Lower lobe of right lung (tissue), 2 donors: ENCODE data around the gene CD47. TPM values are rescaled to one million over a fixed set of nuclear protein-coding genes. Genes with fewer than 3 reads are reported as not detected.

Source experiments
- ATAC-seq, 2 donors: fragments of 200-7000 bp; cut with Tn5 transposase; one replicate each; pipeline ENCODE4 v1.9.1; 2020 to 2022; ENCODE audit warnings: mild to moderate bottlenecking in 2 of 2, moderate library complexity in 2 of 2
- DNase-seq: peaks from one replicate; pipeline ENCODE4 v3.0.0-alpha.2; 2020
- H3K27ac ChIP-seq: fragments of 200-600 bp; one replicate; pipeline ENCODE4 v1.8.0; 2022
- H3K27me3 ChIP-seq: fragments of 200-600 bp; one replicate; pipeline ENCODE4 v1.8.0; 2022; ENCODE audit warnings: low read depth
- H3K36me3 ChIP-seq: fragments of 200-600 bp; one replicate; pipeline ENCODE4 v1.8.0; 2022; ENCODE audit warnings: mild to moderate bottlenecking
- H3K4me1 ChIP-seq: fragments of 200-600 bp; one replicate; pipeline ENCODE4 v1.8.0; 2022
- H3K4me3 ChIP-seq: fragments of 200-600 bp; one replicate; pipeline ENCODE4 v1.8.0; 2022; ENCODE audit warnings: mild to moderate bottlenecking
- H3K9me3 ChIP-seq: fragments of 200-600 bp; one replicate; pipeline ENCODE4 v1.8.0; 2022
- intact Hi-C: fragments of 100-400 bp; cut with DNase I; formaldehyde crosslinking; loops from one replicate; pipeline ENCODE4 v1.11.0; 2022
- total RNA-seq: library from RNA; stranded (reverse); fragmentation: NEBNext Ultra II Directional; extraction: Animal tissue kit (Norgen Biotek cat#: 25700); gene quantifications from one replicate; pipeline ENCODE4 v1.2.1, GENCODE V29; 2021
- TF ChIP-seq, protein P1 (sequence below): fragments of 200-600 bp; IDR thresholded peaks from one replicate; pipeline ENCODE4 v1.8.0; 2022; ENCODE audit warnings: antibody characterized with exemption, mild to moderate bottlenecking
- donor health status: DM: no; HTN: yes; CAD: no; lungs with severe emphysema.

The CD47 gene
- total RNA-seq, 1 donor from 2014 or later: 222 TPM

DNA sequence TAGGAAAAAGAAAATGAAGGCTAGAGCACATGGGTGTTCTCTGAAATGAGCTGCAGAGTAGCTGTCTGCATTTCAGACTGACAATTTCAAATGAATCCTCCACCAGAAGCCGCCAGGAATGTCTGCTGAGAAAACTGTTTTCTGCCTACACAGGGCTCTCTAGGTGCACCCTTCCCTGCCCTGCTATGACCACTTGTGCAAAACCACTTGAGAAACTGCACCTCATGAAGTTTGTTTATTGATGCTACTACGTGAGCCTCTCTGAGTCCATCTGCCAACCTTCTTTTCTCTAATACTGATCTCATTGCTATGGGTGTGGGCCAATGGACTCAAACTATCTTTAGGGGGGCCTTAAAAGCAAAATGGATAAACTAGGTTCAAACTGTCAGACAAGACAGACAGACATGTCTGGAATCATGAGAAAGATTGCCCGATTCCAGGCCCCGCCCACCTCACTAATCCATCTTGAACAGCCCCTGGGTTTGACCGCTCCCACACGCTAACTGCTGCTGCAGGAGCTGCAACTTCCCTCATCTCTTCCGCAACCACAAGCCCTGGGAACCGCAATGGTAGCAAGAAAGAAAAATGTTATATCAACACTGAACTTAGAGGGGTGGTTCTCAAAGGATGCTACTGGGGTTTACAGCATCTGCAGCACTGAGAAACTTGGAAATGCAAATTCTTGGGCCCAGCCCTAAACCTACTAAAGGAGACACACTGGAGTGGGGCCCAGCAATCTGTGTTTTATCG is 9.0 kb upstream of the CD47 start:
- H3K4me3 ChIP-seq: no peak overlapping the region
- no peaks in the 10 kb centered on the region for H3K9me3 ChIP-seq
- H3K27me3 ChIP-seq: no peaks in the 10 kb centered on the region
- DNase-seq (peak; percentile 77), ATAC-seq (peak; percentile 46 to 54)
- H3K4me1 ChIP-seq: no peaks in the 10 kb centered on the region
- TF ChIP-seq, protein P1, sequence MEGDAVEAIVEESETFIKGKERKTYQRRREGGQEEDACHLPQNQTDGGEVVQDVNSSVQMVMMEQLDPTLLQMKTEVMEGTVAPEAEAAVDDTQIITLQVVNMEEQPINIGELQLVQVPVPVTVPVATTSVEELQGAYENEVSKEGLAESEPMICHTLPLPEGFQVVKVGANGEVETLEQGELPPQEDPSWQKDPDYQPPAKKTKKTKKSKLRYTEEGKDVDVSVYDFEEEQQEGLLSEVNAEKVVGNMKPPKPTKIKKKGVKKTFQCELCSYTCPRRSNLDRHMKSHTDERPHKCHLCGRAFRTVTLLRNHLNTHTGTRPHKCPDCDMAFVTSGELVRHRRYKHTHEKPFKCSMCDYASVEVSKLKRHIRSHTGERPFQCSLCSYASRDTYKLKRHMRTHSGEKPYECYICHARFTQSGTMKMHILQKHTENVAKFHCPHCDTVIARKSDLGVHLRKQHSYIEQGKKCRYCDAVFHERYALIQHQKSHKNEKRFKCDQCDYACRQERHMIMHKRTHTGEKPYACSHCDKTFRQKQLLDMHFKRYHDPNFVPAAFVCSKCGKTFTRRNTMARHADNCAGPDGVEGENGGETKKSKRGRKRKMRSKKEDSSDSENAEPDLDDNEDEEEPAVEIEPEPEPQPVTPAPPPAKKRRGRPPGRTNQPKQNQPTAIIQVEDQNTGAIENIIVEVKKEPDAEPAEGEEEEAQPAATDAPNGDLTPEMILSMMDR: no peak
- intact Hi-C loops: no loop called here
- no peaks in the 10 kb centered on the region for H3K36me3 ChIP-seq
- no peak overlapping the region for H3K27ac ChIP-seq

DNA sequence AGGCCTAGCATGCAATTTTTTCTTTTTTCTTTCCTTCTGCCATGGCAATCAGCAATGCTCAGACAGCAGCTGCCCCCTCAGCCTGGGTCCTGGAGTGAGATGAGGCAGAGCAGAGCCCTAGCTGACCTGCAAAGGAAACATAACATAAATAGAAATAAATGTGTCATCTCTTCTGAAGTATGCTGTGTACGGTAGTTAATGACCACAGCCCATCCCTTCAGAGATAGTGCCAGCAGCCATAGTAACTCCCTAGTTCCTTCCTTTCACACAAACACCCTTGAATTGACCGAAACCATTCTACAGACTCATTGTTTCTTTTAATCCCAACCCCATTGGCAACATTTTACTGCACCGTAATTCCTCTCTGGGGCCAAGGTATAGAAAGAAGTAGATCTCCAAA is 8.4 kb upstream of the CD47 start:
- Histone ChIP-seq H3K27me3 (no peaks in the 10 kb centered on the region), H3K9me3 (no peaks in the 10 kb centered on the region), H3K4me3 (no peak overlapping the region), H3K36me3 (no peaks in the 10 kb centered on the region), H3K4me1 (no peaks in the 10 kb centered on the region), H3K27ac (no peak overlapping the region)
- TF ChIP-seq, protein P1: no peak
- intact Hi-C loops: no loop called here
- no peak for DNase-seq
- ATAC-seq: no peak

DNA sequence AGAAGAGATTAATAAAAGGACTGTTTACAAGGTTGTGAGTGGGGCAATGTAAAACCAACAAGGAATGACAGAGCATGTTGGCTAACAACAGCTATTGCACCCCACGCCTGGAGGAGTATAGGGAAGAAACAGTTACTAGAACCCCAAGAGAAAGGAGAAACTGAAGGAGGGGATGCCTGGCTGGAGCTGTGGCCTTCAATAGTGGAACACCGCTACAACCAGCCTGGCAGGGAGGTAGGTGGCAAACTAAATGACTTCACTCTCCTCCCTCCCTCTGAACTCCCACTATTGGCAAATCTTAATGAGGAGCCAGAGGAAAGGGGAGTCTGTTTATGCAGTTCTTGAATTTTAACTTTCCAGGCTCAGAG is 7.2 kb upstream of the CD47 start:
- Histone ChIP-seq H3K27me3 (no peaks in the 10 kb centered on the region), H3K4me3 (no peak overlapping the region), H3K9me3 (no peaks in the 10 kb centered on the region), H3K4me1 (no peaks in the 10 kb centered on the region), H3K27ac (no peak overlapping the region), H3K36me3 (no peaks in the 10 kb centered on the region)
- intact Hi-C loops: no loop called here
- no peak for DNase-seq
- TF ChIP-seq, protein P1: no peak
- peak in 1 of 2 donors; percentile 27 for ATAC-seq

DNA sequence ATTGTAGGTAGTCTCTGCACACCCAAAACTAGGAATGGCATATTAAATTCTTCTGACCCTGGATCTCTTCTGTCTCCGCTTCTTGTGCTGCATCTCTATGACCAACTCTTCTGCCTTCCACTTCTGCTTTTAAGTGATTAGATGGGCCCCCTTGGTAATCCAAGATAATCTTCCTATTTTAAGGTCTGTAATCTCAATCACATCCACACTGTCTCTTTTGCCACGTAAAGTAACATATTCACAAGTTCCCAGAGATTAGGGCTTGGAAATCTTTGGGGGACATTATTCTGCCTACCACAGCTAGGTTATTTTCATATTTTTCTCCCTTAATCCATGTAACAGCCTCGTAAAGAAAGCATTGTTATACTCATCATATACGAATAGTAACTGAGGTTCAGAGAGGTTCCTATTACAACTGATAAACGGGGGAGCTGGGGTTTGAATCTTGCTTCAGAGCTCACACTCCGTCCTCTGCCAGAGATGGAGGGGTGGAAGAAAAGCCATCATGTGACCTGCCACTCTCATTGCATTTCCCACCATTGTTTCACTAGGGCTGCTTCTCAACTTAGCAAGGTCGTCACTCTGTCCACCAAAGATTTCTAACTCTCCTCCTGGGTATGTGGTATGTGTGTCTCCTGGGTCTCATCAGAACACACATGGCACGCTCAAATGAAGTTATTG is 6.6 kb upstream of the CD47 start:
- no peaks in the 10 kb centered on the region for H3K4me1 ChIP-seq
- no peak for DNase-seq
- no peaks in the 10 kb centered on the region for H3K27me3 ChIP-seq
- TF ChIP-seq, protein P1: no peak
- ATAC-seq: no peak
- H3K9me3 ChIP-seq: no peaks in the 10 kb centered on the region
- no peak overlapping the region for H3K4me3 ChIP-seq
- no peak overlapping the region for H3K27ac ChIP-seq
- H3K36me3 ChIP-seq: no peaks in the 10 kb centered on the region
- intact Hi-C loops: no loop called here

DNA sequence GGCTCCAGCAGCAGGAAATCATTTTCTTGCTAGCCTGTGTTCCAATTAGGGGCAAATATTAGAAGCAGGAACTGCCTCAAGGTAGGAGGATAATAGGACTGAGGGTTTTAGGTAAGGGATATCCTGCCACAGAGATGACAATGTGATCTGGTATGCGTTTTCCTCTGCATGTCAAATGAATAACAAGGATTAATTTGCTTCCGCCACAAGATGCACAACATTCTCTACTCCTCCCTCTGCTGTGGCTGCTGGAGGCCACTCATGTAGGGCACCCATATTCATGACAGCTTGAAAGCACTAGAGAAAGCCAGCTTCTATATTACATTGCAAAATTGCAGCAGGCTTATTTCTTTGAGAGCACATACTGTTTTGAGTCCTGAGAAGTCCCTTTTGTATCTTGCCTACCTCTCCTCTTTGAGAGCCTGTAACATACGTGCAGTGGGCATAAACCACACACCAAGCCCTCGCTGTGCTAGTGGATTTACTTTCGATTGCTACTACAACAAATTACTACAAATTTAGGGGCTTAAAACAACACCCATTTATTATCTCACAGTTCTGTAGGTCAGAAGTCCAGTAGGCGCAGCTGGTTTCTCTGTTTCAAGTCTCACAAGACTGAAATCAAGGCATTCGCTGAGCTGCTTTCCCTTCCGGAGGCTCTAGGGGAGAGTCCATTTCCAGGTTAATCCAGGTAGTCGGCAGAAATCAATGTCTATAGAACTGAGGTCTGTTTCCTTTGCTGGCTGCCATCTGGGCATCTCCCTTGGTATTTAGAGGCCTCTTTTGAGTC is 5.9 kb upstream of the CD47 start:
- no peak for ATAC-seq
- TF ChIP-seq, protein P1: no peak
- H3K9me3 ChIP-seq: no peaks in the 10 kb centered on the region
- H3K4me1 ChIP-seq: no peaks in the 10 kb centered on the region
- H3K27me3 ChIP-seq: no peaks in the 10 kb centered on the region
- H3K4me3 ChIP-seq: no peak overlapping the region
- DNase-seq: no peak
- no peaks in the 10 kb centered on the region for H3K36me3 ChIP-seq
- intact Hi-C loops: no loop called here
- no peak overlapping the region for H3K27ac ChIP-seq
